ENCODE measurements around the gene STK25. TPM values are rescaled to one million over a fixed set of nuclear protein-coding genes. Genes with fewer than 3 reads are reported as not detected.
"Not testable (repeated sequence)": the region's sequence is repeated elsewhere in the genome, so short reads cannot be mapped to it uniquely, and the experiment has no call there.

Gene STK25
- total RNA-seq, 2 donors from 2014 or later, result 87.8 to 144 TPM

DNA sequence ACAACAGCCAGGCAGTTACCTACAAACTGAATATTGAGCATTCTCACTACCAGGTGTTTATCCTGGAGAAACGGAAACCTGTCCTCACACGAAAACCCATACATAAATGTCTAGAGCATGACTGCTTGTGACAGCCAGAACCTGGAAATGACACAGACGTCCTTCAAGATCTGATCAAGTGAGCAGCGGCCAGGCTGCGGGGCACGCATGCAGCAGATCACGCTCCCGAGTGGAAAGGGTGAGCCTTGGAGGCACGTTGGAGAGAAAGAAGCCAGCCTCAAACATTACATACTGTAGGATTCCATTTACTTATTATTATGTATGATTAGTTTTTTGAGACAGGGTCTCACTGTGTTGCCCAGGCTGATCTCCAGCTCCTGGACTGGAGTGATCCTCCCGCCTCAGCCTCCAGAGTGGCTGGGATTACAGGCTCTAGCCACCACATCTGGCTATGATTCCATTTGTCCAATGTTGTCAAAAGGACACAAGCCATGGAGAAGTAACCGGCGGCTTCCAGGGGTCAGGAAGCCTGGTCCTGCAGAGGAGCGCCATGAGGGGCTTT, 22.9 kb upstream of the STK25 start:
- no peak overlapping the region for H3K9ac ChIP-seq (ENCODE audit: low read depth in 2 of 2, low read length in 2 of 2)
- H3K4me3 ChIP-seq, result no peak overlapping the region
- H3K4me1 ChIP-seq, result no peaks in the 10 kb centered on the region
- DNase-seq, result no peak
- TF ChIP-seq CTCF (IDR thresholded peaks at IDR 0.05), result no peak
- intact Hi-C loops (cut with DNase I), result no loop called here
- no peaks in the 10 kb centered on the region for H3K27me3 ChIP-seq
- H3K36me3 ChIP-seq, result no peaks in the 10 kb centered on the region
- no peak overlapping the region for H3K27ac ChIP-seq
- no peaks in the 10 kb centered on the region for H3K9me3 ChIP-seq

DNA sequence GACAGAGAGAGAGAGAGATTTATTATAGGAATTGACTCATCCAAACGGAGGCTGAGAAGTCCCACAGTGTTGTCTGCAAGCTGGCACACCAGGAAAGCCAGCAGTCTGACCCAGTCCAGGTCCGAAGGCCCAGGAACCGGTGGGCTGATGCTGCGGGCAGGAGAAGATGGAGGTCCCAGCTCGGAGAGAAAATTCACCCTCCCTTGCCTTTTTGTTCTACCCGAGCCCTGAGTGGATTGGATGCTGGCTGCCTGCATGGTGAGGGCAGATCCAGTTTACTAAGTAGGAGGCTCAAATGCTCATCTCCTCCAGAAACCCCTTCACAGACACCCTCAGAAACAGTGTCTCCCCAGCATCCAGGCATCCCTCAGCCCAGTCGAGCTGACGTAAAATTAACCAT, 22.2 kb upstream of the STK25 start:
- Histone ChIP-seq H3K4me3 (no peak overlapping the region), H3K9me3 (no peaks in the 10 kb centered on the region), H3K4me1 (no peaks in the 10 kb centered on the region), H3K27me3 (no peaks in the 10 kb centered on the region), H3K36me3 (no peaks in the 10 kb centered on the region), H3K9ac (ENCODE audit: low read depth in 2 of 2, low read length in 2 of 2) (no peak overlapping the region), H3K27ac (no peak overlapping the region)
- intact Hi-C loops (cut with DNase I), result no loop called here
- no peak for DNase-seq
- no peak for TF ChIP-seq CTCF (IDR thresholded peaks at IDR 0.05)

GRCh38 chr2:241525818-241526780, 17.7 kb upstream of the STK25 start:
- H3K4me1 ChIP-seq; H3K27ac ChIP-seq; H3K27me3 ChIP-seq; DNase-seq; H3K9me3 ChIP-seq; intact Hi-C loops (cut with DNase I); H3K9ac ChIP-seq (ENCODE audit: low read depth in 2 of 2, low read length in 2 of 2); H3K4me3 ChIP-seq; H3K36me3 ChIP-seq: not testable (repeated sequence)

DNA sequence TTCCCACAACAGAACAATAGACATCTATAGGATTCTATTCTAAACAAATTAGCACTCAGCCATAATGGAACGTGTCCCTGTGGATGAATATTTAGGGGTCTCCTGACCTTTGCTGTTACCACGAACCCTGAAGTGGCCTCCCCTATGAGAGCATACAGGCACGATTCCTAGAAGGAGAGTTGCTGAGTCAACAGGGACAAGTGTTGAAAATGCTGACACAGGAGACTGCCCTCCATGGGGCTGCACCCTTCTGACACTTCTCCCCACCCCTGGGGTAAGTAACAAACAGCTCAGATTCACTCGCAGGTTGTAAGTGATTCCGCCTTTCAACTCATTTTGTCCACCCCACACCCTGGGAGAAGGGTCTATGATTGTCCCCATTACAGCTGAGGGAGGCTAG, 14.1 kb upstream of the STK25 start:
- DNase-seq, result no peak
- intact Hi-C loops (cut with DNase I), result no loop called here
- TF ChIP-seq CTCF (IDR thresholded peaks at IDR 0.05), result no peak
- no peaks in the 10 kb centered on the region for H3K27me3 ChIP-seq
- H3K9me3 ChIP-seq, result no peaks in the 10 kb centered on the region
- H3K9ac ChIP-seq (ENCODE audit: low read depth in 2 of 2, low read length in 2 of 2), result no peak overlapping the region
- no peak overlapping the region for H3K27ac ChIP-seq
- H3K4me3 ChIP-seq, result no peak overlapping the region
- H3K4me1 ChIP-seq, result no peaks in the 10 kb centered on the region
- no peaks in the 10 kb centered on the region for H3K36me3 ChIP-seq

GRCh38 chr2:241519669-241520068, 11.3 kb upstream of the STK25 start:
- TF ChIP-seq CTCF (IDR thresholded peaks at IDR 0.05), result no peak
- H3K27me3 ChIP-seq, result no peaks in the 10 kb centered on the region
- no peak overlapping the region for H3K4me3 ChIP-seq
- H3K9ac ChIP-seq (ENCODE audit: low read depth in 2 of 2, low read length in 2 of 2), result no peak overlapping the region
- H3K4me1 ChIP-seq, result no peaks in the 10 kb centered on the region
- no peak for DNase-seq
- H3K27ac ChIP-seq, result no peak overlapping the region
- no peaks in the 10 kb centered on the region for H3K9me3 ChIP-seq
- intact Hi-C loops (cut with DNase I), result no loop called here
- H3K36me3 ChIP-seq, result no peaks in the 10 kb centered on the region

DNA sequence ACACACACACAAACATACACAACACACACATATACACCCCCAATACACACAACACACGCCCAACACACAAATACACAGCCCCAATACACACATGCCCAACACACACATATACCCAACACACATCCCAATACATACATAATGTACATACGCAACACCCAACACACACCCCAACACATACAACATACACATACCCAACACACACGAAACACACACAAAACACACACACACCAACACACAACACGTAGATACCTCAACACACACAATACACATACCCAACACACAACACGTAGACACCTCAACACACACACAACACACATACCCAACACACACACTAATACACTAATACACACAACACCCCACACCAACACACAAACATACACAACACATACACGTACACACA, 8.9 kb upstream of the STK25 start:
- H3K9ac ChIP-seq (ENCODE audit: low read depth in 2 of 2, low read length in 2 of 2), result no peak overlapping the region
- H3K36me3 ChIP-seq, result no peaks in the 10 kb centered on the region
- no peaks in the 10 kb centered on the region for H3K4me1 ChIP-seq
- DNase-seq, result no peak
- no peak overlapping the region for H3K27ac ChIP-seq
- no peak overlapping the region for H3K4me3 ChIP-seq
- no peaks in the 10 kb centered on the region for H3K27me3 ChIP-seq
- H3K9me3 ChIP-seq, result no peaks in the 10 kb centered on the region
- intact Hi-C loops (cut with DNase I), result no loop called here
- no peak for TF ChIP-seq CTCF (IDR thresholded peaks at IDR 0.05)

Data from colonic mucosa (tissue), 4 donors.